Testis (tissue), 5 donors: ENCODE results near the gene SLC16A1. TPM values are rescaled to one million over a fixed set of nuclear protein-coding genes. Genes with fewer than 3 reads are reported as not detected.

Experiments
- DNase-seq: peaks from one replicate; pipeline ENCODE4 v3.0.0-alpha.2; 2019
- H3K27ac ChIP-seq, 2 donors: fragments of 200-600 bp; sonication (generic); one replicate each; pipeline ENCODE4 v1.5.1; 2019
- H3K27me3 ChIP-seq: fragments of 200-600 bp; sonication (generic); one replicate; pipeline ENCODE4 v1.5.1; 2019
- H3K36me3 ChIP-seq: fragments of 200-600 bp; sonication (generic); one replicate; pipeline ENCODE4 v1.5.1; 2017; ENCODE audit warnings: low read depth; ENCODE audit errors: missing control alignments
- H3K4me1 ChIP-seq: fragments of 200-600 bp; sonication (generic); one replicate; pipeline ENCODE4 v1.5.1; 2019
- H3K4me3 ChIP-seq, 2 donors: fragments of 200-600 bp; sonication (generic); one replicate each; pipeline ENCODE4 v1.5.1; 2017 to 2019
- H3K9me3 ChIP-seq: fragments of 200-600 bp; sonication (generic); one replicate; pipeline ENCODE4 v1.5.1; 2017
- POLR2A ChIP-seq: fragments of 450-650 bp; IDR thresholded peaks from one replicate; pipeline ENCODE4 v1.6.1; 2017; ENCODE audit warnings: antibody characterized with exemption, mild to moderate bottlenecking, moderate library complexity
- WGBS, 2 donors: methylation state at CpG; one replicate each; pipeline ENCODE4 v1.1.5; 2018; 5-methylcytosine and 5-hydroxymethylcytosine counted together
- intact Hi-C: fragments of 100-400 bp; cut with DNase I; formaldehyde crosslinking; loops from one replicate; pipeline ENCODE4 v1.15.1; 2023; ENCODE audit warnings: low total_unique reads
- long read RNA-seq, 2 donors: transcript quantifications; one replicate each; lab custom pipeline, GENCODE V29; 2026
- polyA plus RNA-seq: library from polyadenylated mRNA; stranded (reverse); fragments of 350-450 nt; fragmentation: Illumina TruSeq; extraction: RNeasy Lipid Tissue Mini Kit (QIAGEN cat#74804); gene quantifications from one replicate; pipeline ENCODE4 v1.2.3, GENCODE V29; 2014; ENCODE audit warnings: low read depth, low replicate concordance; ENCODE audit not compliant: insufficient read depth
- total RNA-seq, 2 donors: library from RNA; depleted of rRNA; stranded (reverse); fragments of >200 nt; gene quantifications; one replicate each; pipeline ENCODE4 v1.2.3, GENCODE V29; 2016
- TF ChIP-seq, protein P1 (sequence below), 3 experiments: fragments of 450-650 bp in 2 of 3; fragments of 200-600 bp in 1 of 3; sonication (generic) in 1 of 3; IDR thresholded peaks; one replicate each; pipeline ENCODE4 v1.5.1; 2016 to 2019; ENCODE audit warnings: antibody characterized with exemption in 3 of 3, mild to moderate bottlenecking in 2 of 3, moderate library complexity in 1 of 3

The SLC16A1 gene, protein sequence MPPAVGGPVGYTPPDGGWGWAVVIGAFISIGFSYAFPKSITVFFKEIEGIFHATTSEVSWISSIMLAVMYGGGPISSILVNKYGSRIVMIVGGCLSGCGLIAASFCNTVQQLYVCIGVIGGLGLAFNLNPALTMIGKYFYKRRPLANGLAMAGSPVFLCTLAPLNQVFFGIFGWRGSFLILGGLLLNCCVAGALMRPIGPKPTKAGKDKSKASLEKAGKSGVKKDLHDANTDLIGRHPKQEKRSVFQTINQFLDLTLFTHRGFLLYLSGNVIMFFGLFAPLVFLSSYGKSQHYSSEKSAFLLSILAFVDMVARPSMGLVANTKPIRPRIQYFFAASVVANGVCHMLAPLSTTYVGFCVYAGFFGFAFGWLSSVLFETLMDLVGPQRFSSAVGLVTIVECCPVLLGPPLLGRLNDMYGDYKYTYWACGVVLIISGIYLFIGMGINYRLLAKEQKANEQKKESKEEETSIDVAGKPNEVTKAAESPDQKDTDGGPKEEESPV
- total RNA-seq (100 to 1,000 TPM; 102 to 130 TPM), polyA plus RNA-seq (70.3 TPM)
- long read RNA-seq, donor 1, transcript SLC16A1-201 (5 exons, 3,910 nt): major isoform, 5 of 13 reads
- long read RNA-seq, donor 1, partial matches to known transcripts: 8 of 13 reads
- long read RNA-seq, donor 1, other reads (novel, unspliced or antisense): 0 of 13 reads
- long read RNA-seq, donor 2, transcript SLC16A1-201 (5 exons, 3,910 nt): major isoform, 8 of 9 reads
- long read RNA-seq, donor 2, partial matches to known transcripts: 0 of 9 reads
- long read RNA-seq, donor 2, other reads (novel, unspliced or antisense): 0 of 9 reads

DNA sequence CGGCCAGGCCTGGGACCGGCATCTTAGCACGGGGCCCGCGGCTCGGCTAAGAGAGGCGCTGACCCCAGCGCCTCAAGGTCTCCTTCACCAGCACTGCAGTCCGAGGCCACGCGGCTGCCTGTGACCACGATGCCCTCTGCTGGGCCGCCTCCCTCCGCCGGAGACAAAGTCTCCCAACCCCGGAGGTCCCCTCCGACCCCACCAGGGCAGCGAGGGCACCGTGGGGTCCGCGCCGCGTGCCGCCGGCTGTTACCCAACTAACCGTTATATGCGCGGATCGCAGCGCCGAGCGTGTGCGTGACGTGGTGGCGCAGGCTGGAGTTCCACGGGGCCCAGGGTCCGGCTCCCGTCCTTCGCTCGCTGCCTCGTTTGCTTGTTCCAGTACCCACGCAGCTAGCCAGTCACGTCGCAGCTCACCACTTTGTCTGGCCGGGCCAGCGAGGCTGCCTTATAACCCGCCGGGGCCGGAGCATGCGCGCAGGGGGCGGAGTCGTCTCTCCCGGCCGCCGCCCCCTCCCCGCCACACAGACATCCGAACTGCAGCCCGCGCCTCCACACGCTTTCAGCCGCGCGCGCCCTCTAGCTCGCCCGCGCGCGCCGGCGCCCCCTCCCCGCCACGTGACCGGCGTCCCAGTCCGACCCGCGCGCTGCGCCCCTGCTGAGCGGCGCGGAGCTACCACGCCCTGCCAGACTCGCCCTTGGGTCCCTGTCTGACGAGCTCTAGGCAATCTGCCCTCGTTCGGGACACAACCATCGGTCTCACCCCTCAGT, at the start of gene SLC16A1:
Gene SLC16A1, minus strand, starts transcription at position 424 of the 771 bp plus-strand sequence. CDS start 26,888 bp downstream, outside the sequence.
- H3K27me3 ChIP-seq: no peaks in the 10 kb centered on the region
- peaks cover 23% of the 10 kb centered on the region for H3K4me1 ChIP-seq
- intact Hi-C loops: no loop called here
- no peaks in the 10 kb centered on the region for H3K9me3 ChIP-seq
- peak; percentile 97 for DNase-seq
- peak within 1 kb of the TSS; percentile 75 to 93 for H3K27ac ChIP-seq
- TF ChIP-seq POLR2A: peak; percentile 82
- TF ChIP-seq, protein P1, sequence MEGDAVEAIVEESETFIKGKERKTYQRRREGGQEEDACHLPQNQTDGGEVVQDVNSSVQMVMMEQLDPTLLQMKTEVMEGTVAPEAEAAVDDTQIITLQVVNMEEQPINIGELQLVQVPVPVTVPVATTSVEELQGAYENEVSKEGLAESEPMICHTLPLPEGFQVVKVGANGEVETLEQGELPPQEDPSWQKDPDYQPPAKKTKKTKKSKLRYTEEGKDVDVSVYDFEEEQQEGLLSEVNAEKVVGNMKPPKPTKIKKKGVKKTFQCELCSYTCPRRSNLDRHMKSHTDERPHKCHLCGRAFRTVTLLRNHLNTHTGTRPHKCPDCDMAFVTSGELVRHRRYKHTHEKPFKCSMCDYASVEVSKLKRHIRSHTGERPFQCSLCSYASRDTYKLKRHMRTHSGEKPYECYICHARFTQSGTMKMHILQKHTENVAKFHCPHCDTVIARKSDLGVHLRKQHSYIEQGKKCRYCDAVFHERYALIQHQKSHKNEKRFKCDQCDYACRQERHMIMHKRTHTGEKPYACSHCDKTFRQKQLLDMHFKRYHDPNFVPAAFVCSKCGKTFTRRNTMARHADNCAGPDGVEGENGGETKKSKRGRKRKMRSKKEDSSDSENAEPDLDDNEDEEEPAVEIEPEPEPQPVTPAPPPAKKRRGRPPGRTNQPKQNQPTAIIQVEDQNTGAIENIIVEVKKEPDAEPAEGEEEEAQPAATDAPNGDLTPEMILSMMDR (IDR thresholded peaks at IDR 0.05): peak in 2 of 3 experiments; percentile 4 to 24
- peak within 1 kb of the TSS; percentile 84 to 99 for H3K4me3 ChIP-seq
- 0% methylated on average over 34 of the region's 90 CpGs; no CpG with 5 or more reads in 1 of the 2 donors for WGBS, 2 donors
- H3K36me3 ChIP-seq: no peaks in the 10 kb centered on the region

DNA sequence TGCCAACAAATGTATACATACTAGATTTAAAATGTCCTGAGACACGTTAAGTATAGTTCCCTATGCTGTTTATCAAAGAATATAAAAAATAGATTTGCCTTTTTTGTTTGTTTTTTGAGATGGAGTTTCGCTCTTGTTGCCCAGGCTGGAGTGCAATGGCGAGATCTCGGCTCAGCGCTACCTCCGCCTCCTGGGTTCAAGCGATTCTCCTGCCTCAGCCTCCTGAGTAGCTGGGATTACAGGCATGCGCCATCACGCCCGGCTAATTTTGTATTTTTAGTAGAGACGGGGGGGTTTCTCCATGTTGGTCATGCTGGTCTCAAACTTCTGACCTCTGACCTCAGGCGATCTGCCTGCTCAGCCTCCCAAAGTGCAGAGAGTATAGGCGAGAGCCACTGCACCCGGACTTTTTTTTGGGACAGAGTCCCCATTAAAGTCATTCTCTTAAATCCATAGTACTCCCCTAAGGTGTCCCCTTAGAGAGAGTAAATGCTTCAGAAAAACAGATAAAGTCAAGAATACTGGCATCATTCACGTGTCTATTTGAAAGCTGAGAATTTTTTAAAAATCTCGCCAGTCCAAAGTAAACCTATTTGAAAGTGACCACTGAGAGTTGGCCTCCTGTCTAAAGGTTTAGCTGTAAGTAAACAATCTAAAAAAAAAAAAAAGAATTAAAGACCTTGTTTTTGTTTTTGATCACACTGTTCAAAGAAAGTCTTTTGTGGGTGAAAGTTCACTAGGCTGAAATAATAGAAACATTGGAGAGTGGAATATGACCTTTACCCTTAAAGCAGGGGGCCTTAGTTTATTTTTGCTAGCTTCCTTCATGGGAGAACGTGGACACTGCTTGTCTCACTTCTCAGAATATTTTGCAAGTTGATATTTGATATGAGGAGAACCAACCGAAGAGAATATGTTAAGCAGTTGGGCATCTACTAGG, 48.0 kb upstream of the SLC16A1 start:
- WGBS, 2 donors: 75 to 80% methylated on average over 18 of the region's 18 CpGs
- Histone ChIP-seq H3K27ac (no peak overlapping the region), H3K27me3 (no peaks in the 10 kb centered on the region), H3K36me3 (no peaks in the 10 kb centered on the region), H3K9me3 (no peaks in the 10 kb centered on the region), H3K4me3 (no peak overlapping the region), H3K4me1 (no peaks in the 10 kb centered on the region)
- intact Hi-C loops: no loop called here
- TF ChIP-seq POLR2A: no peak
- TF ChIP-seq, protein P1 (IDR thresholded peaks at IDR 0.05): no peak
- DNase-seq: no peak

DNA sequence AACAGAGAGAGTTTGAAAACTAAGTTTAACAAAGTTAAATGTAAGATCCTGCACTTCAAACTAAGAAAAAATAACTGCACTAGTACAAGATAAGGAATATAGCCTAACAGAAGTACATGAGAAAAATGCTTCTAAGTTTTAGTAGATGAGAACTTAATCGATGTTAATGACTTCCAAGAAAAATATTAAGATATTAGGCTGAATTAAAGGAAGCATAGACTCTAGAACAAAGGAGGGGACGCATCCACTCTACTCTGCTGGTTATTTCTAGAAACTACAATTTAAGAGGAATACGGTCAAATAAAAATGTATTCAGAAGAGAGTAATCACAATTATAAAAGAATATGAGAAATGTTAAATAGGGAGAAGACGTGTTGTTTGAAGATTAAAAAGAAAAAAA, 46.3 kb upstream of the SLC16A1 start:
- no peak for TF ChIP-seq POLR2A
- TF ChIP-seq, protein P1 (IDR thresholded peaks at IDR 0.05): no peak
- WGBS, 2 donors: 94 to 96% methylated on average over 4 of the region's 4 CpGs

More for the DNA sequence above, 46.3 kb upstream of the SLC16A1 start:
- Histone ChIP-seq H3K27me3 (no peaks in the 10 kb centered on the region), H3K27ac (no peak overlapping the region), H3K4me1 (no peaks in the 10 kb centered on the region), H3K9me3 (no peaks in the 10 kb centered on the region), H3K36me3 (no peaks in the 10 kb centered on the region), H3K4me3 (no peak overlapping the region)
- DNase-seq: no peak
- intact Hi-C loops: no loop called here
